Right hindlimb (tissue), 1 donor: ENCODE measurements around the gene SLC35F3.

Experiments
- DNase-seq: peaks from one replicate; pipeline ENCODE4 v3.0.0-alpha.2; 2018

The SLC35F3 gene

GRCh38 chr1:233912909-233913308, 8.4 kb downstream of the SLC35F3 start:
- no peak for DNase-seq

- DNase-seq = no peak
Observed at GRCh38 chr1:233916706-233917105, 12.2 kb downstream of the SLC35F3 start.

GRCh38 chr1:233919786-233920185, 15.3 kb downstream of the SLC35F3 start:
- no peak for DNase-seq

- no peak for DNase-seq
Observed at GRCh38 chr1:233928123-233928522, 23.6 kb downstream of the SLC35F3 start.

- DNase-seq = no peak
Observed at GRCh38 chr1:233933339-233933738, 28.9 kb downstream of the SLC35F3 start.

GRCh38 chr1:233935297-233935868, 30.9 kb downstream of the SLC35F3 start:
- no peak for DNase-seq

- DNase-seq = no peak
Observed at GRCh38 chr1:233936422-233936821, 31.9 kb downstream of the SLC35F3 start.

GRCh38 chr1:233936842-233937241, 32.4 kb downstream of the SLC35F3 start:
- no peak for DNase-seq

- no peak for DNase-seq
Observed at GRCh38 chr1:233938476-233938875, 34.0 kb downstream of the SLC35F3 start.

- DNase-seq = no peak
Observed at GRCh38 chr1:233939451-233939850, 35.0 kb downstream of the SLC35F3 start.

GRCh38 chr1:233940908-233941307, 36.4 kb downstream of the SLC35F3 start:
- no peak for DNase-seq

GRCh38 chr1:233944601-233945000, 40.1 kb downstream of the SLC35F3 start:
- DNase-seq = no peak

- no peak for DNase-seq
Observed at GRCh38 chr1:233945573-233945972, 41.1 kb downstream of the SLC35F3 start.

GRCh38 chr1:233945979-233946378, 41.5 kb downstream of the SLC35F3 start:
- no peak for DNase-seq

GRCh38 chr1:233946724-233947123, 42.2 kb downstream of the SLC35F3 start:
- DNase-seq = no peak

- DNase-seq = no peak
Observed at GRCh38 chr1:233951804-233952203, 47.3 kb downstream of the SLC35F3 start.

GRCh38 chr1:233957691-233958090, 53.2 kb downstream of the SLC35F3 start:
- DNase-seq = no peak

- no peak for DNase-seq
Observed at GRCh38 chr1:233959102-233959501, 54.6 kb downstream of the SLC35F3 start.

GRCh38 chr1:233959971-233960370, 55.5 kb downstream of the SLC35F3 start:
- DNase-seq = no peak

GRCh38 chr1:233960386-233960785, 55.9 kb downstream of the SLC35F3 start:
- DNase-seq = peak; percentile 58

GRCh38 chr1:233962878-233963277, 58.4 kb downstream of the SLC35F3 start:
- DNase-seq = peak; percentile 25

- no peak for DNase-seq
Observed at GRCh38 chr1:233965856-233966255, 61.4 kb downstream of the SLC35F3 start.

GRCh38 chr1:233971753-233972152, 67.3 kb downstream of the SLC35F3 start:
- DNase-seq = no peak

- DNase-seq = no peak
Observed at GRCh38 chr1:233972563-233972950, 68.1 kb downstream of the SLC35F3 start.

- no peak for DNase-seq
Observed at GRCh38 chr1:233972951-233973635, 68.6 kb downstream of the SLC35F3 start.
